IPS DF 6.9 (cell line): ENCODE data around the gene TSPAN18.

Source experiments
- DNase-seq: peaks from one replicate; pipeline ENCODE4 v3.0.0-alpha.2; 2013; ENCODE audit warnings: low read depth, low spot score
- H3K27ac ChIP-seq: one replicate; pipeline ENCODE4 v1.5.1; 2013; ENCODE audit warnings: low read length, control low read depth
- H3K27me3 ChIP-seq: 2 replicates; pipeline ENCODE4 v1.6.1; 2013; ENCODE audit warnings: mild to moderate bottlenecking, low read length; ENCODE audit not compliant: control insufficient read depth, insufficient read depth
- H3K36me3 ChIP-seq: 2 replicates; pipeline ENCODE4 v1.6.1; 2013; ENCODE audit warnings: low read length; ENCODE audit not compliant: control insufficient read depth, insufficient read depth
- H3K4me1 ChIP-seq: 2 replicates; pipeline ENCODE4 v1.6.1; 2013; ENCODE audit warnings: low read length; ENCODE audit not compliant: control insufficient read depth, insufficient read depth
- H3K4me3 ChIP-seq: 2 replicates; pipeline ENCODE4 v1.5.1; 2013; ENCODE audit warnings: mild to moderate bottlenecking, low read length
- H3K9me3 ChIP-seq: 2 replicates; pipeline ENCODE4 v1.6.1; 2013; ENCODE audit warnings: low read length, inconsistent platforms; ENCODE audit not compliant: control insufficient read depth, insufficient read depth
- WGBS: extraction: QIAGEN DNeasy Blood & Tissue Kit; methylation state at CpG from one replicate; pipeline ENCODE4 v1.1.7; 2013; ENCODE audit warnings: mixed read lengths, missing lambda C conversion rate; ENCODE audit not compliant: insufficient read length, insufficient coverage; 5-methylcytosine and 5-hydroxymethylcytosine counted together

TSPAN18 gene

DNA sequence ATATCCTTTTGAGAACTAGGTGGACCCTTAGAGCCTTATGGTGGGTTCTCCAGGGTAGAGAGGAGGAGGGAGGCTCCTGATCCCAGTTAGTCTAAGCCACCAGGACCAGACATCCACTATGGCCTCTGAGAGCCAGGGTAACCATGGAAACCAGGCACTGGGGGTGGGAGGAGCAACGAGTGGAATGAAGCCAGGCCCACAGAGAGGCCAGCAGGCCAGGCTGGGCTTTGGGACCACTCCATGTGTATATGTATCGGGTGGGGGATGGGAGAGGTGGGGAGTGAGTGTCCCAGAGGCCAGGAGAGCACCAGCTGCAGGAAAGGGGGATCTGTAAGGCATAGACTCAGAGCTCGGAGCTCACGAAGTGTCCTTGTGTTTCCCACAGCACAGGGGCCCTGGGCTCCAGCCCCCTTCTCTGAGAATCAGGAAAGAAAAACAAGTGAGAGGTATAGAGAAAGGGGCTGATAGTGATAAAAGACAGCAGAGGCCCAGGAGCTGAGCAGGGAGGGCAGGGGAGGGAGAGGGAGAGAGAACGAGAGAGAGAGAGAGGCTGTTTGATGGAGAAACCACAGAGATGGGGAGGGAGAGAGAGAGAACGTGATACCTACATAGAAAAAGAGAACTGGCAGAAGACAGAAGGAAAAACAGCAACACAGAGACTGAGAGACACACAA lies 15.5 kb upstream of the TSPAN18 start:
- Histone ChIP-seq H3K36me3 (no peaks in the 10 kb centered on the region), H3K4me3 (no peak overlapping the region), H3K4me1 (0 out of 2 replicates have a peak, but pooled peaks cover 3% of the 10 kb centered on the region), H3K27me3 (no peaks in the 10 kb centered on the region), H3K27ac (no peak overlapping the region), H3K9me3 (no peaks in the 10 kb centered on the region)
- WGBS, result no CpG with 5 or more reads among the region's 6 CpGs
- DNase-seq, result no peak

DNA sequence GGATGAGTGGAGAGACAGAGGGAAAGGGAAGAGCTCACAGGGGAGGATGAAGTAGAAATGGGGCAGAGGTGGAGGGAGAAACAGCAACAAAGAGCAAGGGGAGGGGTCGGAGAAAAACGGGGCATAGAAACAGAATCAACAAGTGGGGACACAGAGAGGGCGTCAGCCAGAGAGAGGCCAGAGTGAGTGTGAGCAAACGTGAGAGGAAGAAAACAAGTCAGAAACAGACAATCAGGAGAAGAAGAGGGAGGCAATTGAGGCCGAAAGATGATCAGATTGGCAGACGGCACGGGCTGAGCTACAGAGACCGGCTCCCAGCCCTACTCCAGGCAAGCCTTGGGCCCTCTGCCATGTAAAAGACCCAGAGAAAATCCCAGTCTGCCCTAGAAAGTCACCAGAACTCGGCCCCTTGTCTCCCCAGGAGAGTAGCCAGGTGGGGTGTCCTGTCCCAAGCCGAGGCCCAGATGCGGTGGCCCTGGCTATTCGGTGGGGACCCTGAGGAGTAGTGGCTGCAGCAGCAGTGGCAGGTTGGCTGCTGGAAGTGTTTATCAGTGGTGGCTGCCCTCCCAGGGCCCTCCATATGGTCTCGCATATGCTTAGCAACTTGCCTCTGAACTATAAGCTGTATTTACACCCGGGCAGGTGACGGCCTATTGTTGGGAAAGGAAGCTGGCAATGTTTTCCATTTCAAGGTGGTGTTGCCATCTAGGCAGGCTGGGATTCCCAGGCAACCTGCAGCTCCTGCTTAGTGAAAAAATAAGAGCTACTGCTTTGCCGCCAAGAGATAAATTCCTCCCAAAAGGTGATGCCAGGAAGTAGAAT lies 14.8 kb upstream of the TSPAN18 start:
- Histone ChIP-seq H3K27me3 (no peaks in the 10 kb centered on the region), H3K4me1 (0 out of 2 replicates have a peak, but pooled peaks cover 3% of the 10 kb centered on the region), H3K4me3 (no peak overlapping the region), H3K27ac (no peak overlapping the region), H3K9me3 (no peaks in the 10 kb centered on the region), H3K36me3 (no peaks in the 10 kb centered on the region)
- no CpG with 5 or more reads among the region's 16 CpGs for WGBS
- no peak for DNase-seq

- Histone ChIP-seq H3K4me1 (0 out of 2 replicates have a peak, but pooled peaks cover 3% of the 10 kb centered on the region), H3K27me3 (no peaks in the 10 kb centered on the region), H3K4me3 (no peak overlapping the region), H3K9me3 (no peaks in the 10 kb centered on the region), H3K36me3 (no peaks in the 10 kb centered on the region), H3K27ac (no peak overlapping the region)
- DNase-seq, result no peak
- no CpG with 5 or more reads among the region's 1 CpG for WGBS
Observed at GRCh38 chr11:44713022-44713421, 13.7 kb upstream of the TSPAN18 start.

DNA sequence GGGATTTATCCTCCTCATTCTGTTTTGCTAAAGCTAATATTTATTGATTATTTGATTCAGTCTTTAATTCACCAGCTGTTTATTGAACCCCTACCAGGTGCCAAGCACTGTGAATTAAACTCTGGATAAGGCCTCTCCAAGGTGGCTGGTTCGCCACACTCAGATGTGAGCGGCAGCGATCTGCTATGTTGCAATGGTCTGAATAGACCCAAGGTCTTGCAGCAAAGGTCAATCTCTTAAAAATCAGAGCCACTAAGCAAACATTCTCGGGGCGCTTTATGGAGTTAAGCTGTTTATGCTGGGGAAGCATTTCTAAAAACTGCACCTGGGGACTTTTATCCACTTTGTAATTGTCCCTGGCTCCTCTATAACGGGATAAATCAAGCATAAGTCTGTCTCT lies 10.5 kb upstream of the TSPAN18 start:
- H3K9me3 ChIP-seq, result no peaks in the 10 kb centered on the region
- no peaks in the 10 kb centered on the region for H3K36me3 ChIP-seq
- 0 out of 2 replicates have a peak, but pooled peaks cover 2% of the 10 kb centered on the region for H3K4me1 ChIP-seq
- no peak overlapping the region for H3K27ac ChIP-seq
- DNase-seq, result no peak
- H3K4me3 ChIP-seq, result no peak overlapping the region
- no peaks in the 10 kb centered on the region for H3K27me3 ChIP-seq
- WGBS, result no CpG with 5 or more reads among the region's 6 CpGs

- H3K27me3 ChIP-seq, result no peaks in the 10 kb centered on the region
- no peak overlapping the region for H3K4me3 ChIP-seq
- H3K36me3 ChIP-seq, result no peaks in the 10 kb centered on the region
- no CpG with 5 or more reads among the region's 5 CpGs for WGBS
- H3K9me3 ChIP-seq, result no peaks in the 10 kb centered on the region
- H3K4me1 ChIP-seq, result no peaks in the 10 kb centered on the region
- DNase-seq, result no peak
- H3K27ac ChIP-seq, result no peak overlapping the region
Observed at GRCh38 chr11:44718057-44718456, 8.7 kb upstream of the TSPAN18 start.

DNA sequence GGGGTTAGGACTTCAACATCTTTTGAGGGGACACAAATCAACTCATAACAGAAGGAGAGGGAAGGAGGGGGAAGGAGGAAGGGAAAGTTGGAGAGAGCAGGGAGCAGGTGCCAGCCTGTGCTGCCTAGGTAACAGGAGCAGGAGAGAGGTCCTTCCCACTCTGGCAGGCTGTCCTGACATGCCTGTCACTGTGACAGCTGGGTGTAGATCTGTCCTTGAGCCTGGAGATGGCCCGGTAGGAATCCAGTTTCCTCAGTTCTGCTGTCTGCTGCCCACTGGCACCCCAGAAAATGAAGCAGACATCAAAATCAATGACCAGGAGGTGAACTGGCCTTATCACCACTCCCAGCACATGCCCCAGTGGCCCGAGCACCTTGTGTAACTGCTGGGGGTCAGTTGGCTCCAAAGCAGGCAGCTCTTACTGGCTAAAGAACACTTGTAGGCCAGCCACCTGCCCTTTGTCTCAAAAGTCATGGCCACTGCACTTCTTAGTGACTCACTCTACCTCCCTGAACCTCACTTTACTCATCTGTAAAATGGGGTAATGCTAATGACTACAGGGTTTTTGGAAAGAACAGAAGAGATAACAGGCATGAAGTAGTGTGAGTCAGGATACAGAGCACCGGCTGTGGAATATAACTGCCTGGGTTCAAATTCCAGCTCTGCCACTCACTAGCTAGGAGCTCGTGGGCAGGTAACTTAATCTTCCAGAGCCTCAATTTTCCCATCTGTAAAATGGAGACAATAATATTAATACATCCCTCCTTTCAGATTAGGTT lies 8.0 kb upstream of the TSPAN18 start:
- H3K27me3 ChIP-seq, result no peaks in the 10 kb centered on the region
- no peaks in the 10 kb centered on the region for H3K36me3 ChIP-seq
- H3K9me3 ChIP-seq, result no peaks in the 10 kb centered on the region
- no peak overlapping the region for H3K27ac ChIP-seq
- WGBS, result no CpG with 5 or more reads among the region's 4 CpGs
- H3K4me3 ChIP-seq, result no peak overlapping the region
- no peaks in the 10 kb centered on the region for H3K4me1 ChIP-seq
- DNase-seq, result no peak

DNA sequence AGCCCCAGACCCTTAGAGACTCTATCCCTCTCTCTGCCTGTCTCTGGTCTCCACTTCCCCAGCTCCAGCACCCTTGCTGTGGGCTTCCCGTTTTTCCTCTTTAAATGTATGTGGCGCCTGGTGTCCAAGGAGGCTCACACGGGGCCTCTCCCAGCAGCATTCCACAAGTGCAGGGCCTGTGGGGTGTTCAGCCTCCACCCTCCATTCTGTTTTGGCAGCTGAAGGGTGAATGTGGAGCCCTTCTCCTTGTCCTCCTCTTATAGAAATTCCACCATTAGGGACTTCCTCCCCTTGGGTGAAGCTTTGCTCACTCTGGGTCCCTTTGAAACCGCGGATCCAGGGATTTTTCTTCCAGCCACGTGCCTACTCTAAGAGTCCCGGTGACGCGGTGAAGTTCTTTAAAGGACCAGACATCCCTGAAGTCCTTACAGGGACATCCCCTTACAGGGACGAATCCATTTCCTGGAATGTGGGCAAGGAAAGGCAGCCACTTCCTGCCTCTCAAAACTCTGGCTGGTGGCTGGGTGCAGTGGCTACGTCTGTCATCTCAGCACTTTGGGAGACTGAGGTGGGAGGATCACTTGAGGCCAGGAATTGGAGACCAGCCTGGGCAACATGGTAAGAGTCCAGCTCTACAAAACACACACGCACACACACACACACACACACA lies 1.6 kb upstream of the TSPAN18 start:
- Histone ChIP-seq H3K27ac (no peak overlapping the region), H3K9me3 (no peaks in the 10 kb centered on the region), H3K27me3 (peaks cover 19% of the 10 kb centered on the region), H3K4me1 (peaks cover 17% of the 10 kb centered on the region), H3K4me3 (no peak overlapping the region), H3K36me3 (no peaks in the 10 kb centered on the region)
- WGBS, result no CpG with 5 or more reads among the region's 12 CpGs
- DNase-seq, result no peak

GRCh38 chr11:44725757-44726282 lies 942 bp upstream of the TSPAN18 start:
- no CpG with 5 or more reads among the region's 10 CpGs for WGBS
- Histone ChIP-seq H3K9me3 (no peaks in the 10 kb centered on the region), H3K27me3 (peaks cover 24% of the 10 kb centered on the region), H3K36me3 (no peaks in the 10 kb centered on the region), H3K4me3 (peak overlapping the region; percentile 82; the same call in 1 of the 2 replicates), H3K27ac (no peak overlapping the region), H3K4me1 (peaks cover 17% of the 10 kb centered on the region)
- DNase-seq, result no peak

- H3K4me3 ChIP-seq, result peak overlapping the region; percentile 58; the same call in 1 of the 2 replicates
- H3K36me3 ChIP-seq, result no peaks in the 10 kb centered on the region
- WGBS, result no CpG with 5 or more reads among the region's 45 CpGs
- no peak for DNase-seq
- peaks cover 33% of the 10 kb centered on the region for H3K27me3 ChIP-seq
- H3K4me1 ChIP-seq, result peaks cover 17% of the 10 kb centered on the region
- no peaks in the 10 kb centered on the region for H3K9me3 ChIP-seq
- H3K27ac ChIP-seq, result no peak overlapping the region
Observed at GRCh38 chr11:44727114-44727372, 281 bp downstream of the TSPAN18 start.
